Neural cell (in vitro differentiated cells): ENCODE results near the gene DHX34. TPM values are rescaled to one million over a fixed set of nuclear protein-coding genes. Genes with fewer than 3 reads are reported as not detected.

ENCODE experiments used
- H2AFZ ChIP-seq: fragments of 200-600, 300-800 bp; sonication (generic), shearing (Covaris generic); 2 replicates; pipeline ENCODE4 v1.6.0; 2014; ENCODE audit warnings: low read depth, mild to moderate bottlenecking, antibody characterized with exemption, low read length, moderate library complexity
- H3F3A ChIP-seq: fragments of 200-600 bp; shearing (Covaris generic); 2 replicates; pipeline ENCODE4 v1.6.1; 2016; ENCODE audit warnings: mild to moderate bottlenecking, moderate library complexity, mixed read lengths, antibody characterized with exemption, low read length; ENCODE audit not compliant: insufficient read depth, poor library complexity, severe bottlenecking
- H3K27ac ChIP-seq: fragments of 200-600, 300-800 bp; sonication (generic), shearing (Covaris generic); 2 replicates; pipeline ENCODE4 v1.5.1; 2014; ENCODE audit warnings: mild to moderate bottlenecking, low read length, moderate library complexity
- H3K27me3 ChIP-seq: fragments of 300-800, 200-600 bp; sonication (generic), shearing (Covaris generic); 2 replicates; pipeline ENCODE4 v1.6.0; 2014; ENCODE audit warnings: mild to moderate bottlenecking, low read depth, low read length, moderate library complexity; ENCODE audit not compliant: insufficient read depth
- H3K36me3 ChIP-seq: fragments of 300-800, 200-600 bp; sonication (generic), shearing (Covaris generic); 2 replicates; pipeline ENCODE4 v1.5.1; 2014; ENCODE audit warnings: mild to moderate bottlenecking, antibody characterized with exemption, low read length, moderate library complexity; ENCODE audit not compliant: insufficient read depth
- H3K4me2 ChIP-seq: fragments of 300-800, 200-600 bp; sonication (generic), shearing (Covaris generic); 2 replicates; pipeline ENCODE4 v1.6.0; 2014; ENCODE audit warnings: mild to moderate bottlenecking, low read length
- H3K4me3 ChIP-seq: fragments of 300-800, 200-600 bp; sonication (generic), shearing (Covaris generic); 2 replicates; pipeline ENCODE4 v1.5.1; 2014; ENCODE audit warnings: mild to moderate bottlenecking, low read length, moderate library complexity
- H3K79me2 ChIP-seq: fragments of 200-600 bp; shearing (Covaris generic); replicated peaks from 2 replicates; pipeline ENCODE4 v1.6.0; 2014; ENCODE audit warnings: mild to moderate bottlenecking, low read length, moderate library complexity; ENCODE audit not compliant: insufficient read depth
- H3K9ac ChIP-seq: fragments of 300-800, 200-600 bp; sonication (generic), shearing (Covaris generic); 2 replicates; pipeline ENCODE4 v1.6.1; 2016; ENCODE audit warnings: mild to moderate bottlenecking, low read length, mixed read lengths
- H3K9me2 ChIP-seq: fragments of 200-600 bp; shearing (Covaris generic); 2 replicates; pipeline ENCODE4 v1.6.1; 2016; ENCODE audit warnings: mild to moderate bottlenecking, low read length, mixed read lengths; ENCODE audit not compliant: insufficient read depth
- H3K9me3 ChIP-seq: fragments of 200-600, 300-800 bp; sonication (generic), shearing (Covaris generic); 2 replicates; pipeline ENCODE4 v1.6.1; 2016; ENCODE audit warnings: mild to moderate bottlenecking, mixed run types, low read length, moderate library complexity, mixed read lengths
- H4K20me1 ChIP-seq: fragments of 200-600 bp; shearing (Covaris generic); 2 replicates; pipeline ENCODE4 v1.6.1; 2016; ENCODE audit warnings: mild to moderate bottlenecking, mixed run types; ENCODE audit not compliant: insufficient read depth
- CTCF ChIP-seq: fragments of 450-650 bp; IDR thresholded peaks from 2 replicates; pipeline ENCODE4 v1.5.1; 2014; ENCODE audit warnings: antibody characterized with exemption, mild to moderate bottlenecking, moderate library complexity; ENCODE audit not compliant: poor library complexity, severe bottlenecking
- EP300 ChIP-seq: fragments of 450-650 bp; conservative IDR thresholded peaks from 2 replicates; pipeline ENCODE4 v1.6.1; 2014; ENCODE audit warnings: antibody characterized with exemption, mild to moderate bottlenecking, moderate library complexity; ENCODE audit not compliant: poor library complexity, severe bottlenecking
- EZH2 ChIP-seq: fragments of 200-600, 300-800 bp; shearing (Covaris generic), sonication (generic); IDR thresholded peaks from 2 replicates; pipeline ENCODE4 v1.6.1; 2014; ENCODE audit warnings: antibody characterized with exemption, low read length, borderline replicate concordance, mild to moderate bottlenecking; ENCODE audit not compliant: insufficient read depth, poor library complexity, severe bottlenecking
- MXI1 ChIP-seq: fragments of 450-650 bp; conservative IDR thresholded peaks from 2 replicates; pipeline ENCODE4 v1.6.1; 2014; ENCODE audit warnings: antibody characterized with exemption, mild to moderate bottlenecking; ENCODE audit not compliant: poor library complexity, severe bottlenecking
- POLR2AphosphoS5 ChIP-seq: IDR thresholded peaks from 2 replicates; pipeline ENCODE4 v1.6.1; 2012
- RAD21 ChIP-seq: fragments of 450-650 bp; conservative IDR thresholded peaks from 2 replicates; pipeline ENCODE4 v1.6.1; 2014; ENCODE audit warnings: antibody characterized with exemption, mild to moderate bottlenecking, moderate library complexity
- REST ChIP-seq: IDR thresholded peaks from 2 replicates; pipeline ENCODE4 v1.6.1; 2012; ENCODE audit warnings: borderline replicate concordance
- SMC3 ChIP-seq: fragments of 450-650 bp; conservative IDR thresholded peaks from 2 replicates; pipeline ENCODE4 v1.6.1; 2014; ENCODE audit warnings: antibody characterized with exemption, mild to moderate bottlenecking, moderate library complexity; ENCODE audit not compliant: poor library complexity
- TAF1 ChIP-seq: IDR thresholded peaks from 2 replicates; pipeline ENCODE4 v1.6.1; 2012; ENCODE audit warnings: low read depth
- polyA plus RNA-seq: library from polyadenylated mRNA; depleted of rRNA; stranded (reverse); fragments of >200 nt; gene quantifications from 2 replicates; pipeline ENCODE4 v1.2.3, GENCODE V29; 2014

The DHX34 gene
- polyA plus RNA-seq, 1 donor from 2014 or later, result 11.7 TPM

DNA sequence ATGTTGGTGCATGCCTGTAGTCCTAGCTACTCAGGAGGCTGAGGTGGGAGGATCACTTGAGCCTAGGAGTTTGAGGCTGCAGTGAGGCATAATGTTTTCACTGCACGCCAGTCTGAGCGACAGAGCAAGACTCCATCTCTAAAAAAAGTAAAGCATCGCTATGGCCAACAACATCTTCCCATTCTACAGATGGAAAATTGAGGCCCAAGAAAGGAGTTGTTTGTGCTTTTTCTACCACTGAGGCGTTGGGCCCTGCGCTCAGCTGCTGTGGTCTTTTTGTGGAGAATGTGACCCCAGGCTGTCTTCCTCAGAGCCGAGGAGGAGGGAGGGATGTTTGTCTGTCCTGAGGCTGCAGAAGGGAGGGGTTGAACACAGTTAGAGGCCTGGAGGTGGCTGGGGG lies 17.6 kb upstream of the DHX34 start:
- no peaks in the 10 kb centered on the region for H3K36me3 ChIP-seq
- no peak overlapping the region for H3K27ac ChIP-seq
- H4K20me1 ChIP-seq, result no peaks in the 10 kb centered on the region
- TF ChIP-seq RAD21 (no peak), CTCF (no peak), MXI1 (no peak), SMC3 (no peak), TAF1 (no peak), REST (no peak), EP300 (no peak), EZH2 (no peak)
- H3K4me3 ChIP-seq, result no peak overlapping the region
- H3K9me3 ChIP-seq, result no peaks in the 10 kb centered on the region
- no peaks in the 10 kb centered on the region for H3F3A ChIP-seq
- H3K4me2 ChIP-seq, result no peak overlapping the region
- H3K9me2 ChIP-seq, result no peaks in the 10 kb centered on the region
- no peaks in the 10 kb centered on the region for H3K79me2 ChIP-seq
- no peak overlapping the region for H3K9ac ChIP-seq
- no peak overlapping the region for H2AFZ ChIP-seq
- H3K27me3 ChIP-seq, result no peaks in the 10 kb centered on the region

DNA sequence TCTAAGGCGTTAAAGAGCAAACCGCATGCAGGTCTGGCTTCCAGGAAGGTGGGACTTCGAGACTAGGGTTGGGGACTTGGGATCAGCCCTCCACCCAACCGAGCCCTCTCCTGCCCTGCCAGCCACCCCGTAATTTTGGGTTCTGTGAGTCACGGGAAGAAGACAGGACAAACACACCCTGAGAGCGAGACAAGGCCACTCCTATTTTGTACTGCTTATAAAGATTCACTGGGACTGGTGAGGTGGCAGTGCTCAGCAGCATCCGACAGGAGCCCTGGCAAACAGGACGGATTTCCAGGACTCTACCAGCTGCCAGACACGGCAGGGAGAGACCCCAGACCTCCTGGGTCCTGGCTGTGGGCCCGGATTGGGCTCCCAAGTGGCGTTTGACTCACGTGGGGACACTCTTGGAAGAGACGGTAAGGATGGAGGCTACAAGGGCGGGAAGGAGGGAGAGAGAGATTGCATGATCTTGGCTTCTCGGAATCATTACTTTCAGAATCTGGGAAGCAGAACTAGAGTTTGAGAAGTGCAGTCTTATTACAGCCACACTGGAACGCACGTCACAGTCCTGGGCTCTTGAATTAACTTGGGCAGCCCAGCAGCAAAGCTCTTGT lies 17.1 kb upstream of the DHX34 start, which contains the start of gene C5AR2:
Gene C5AR2, plus strand, starts transcription at position 245 of the 617 bp plus-strand sequence. CDS start 8,625 bp downstream, outside the sequence.
- Histone ChIP-seq H3K27ac (no peak within 1 kb of the TSS), H3K4me3 (no peak within 1 kb of the TSS)

More for the DNA sequence above, 17.1 kb upstream of the DHX34 start, which contains the start of gene C5AR2:
- Histone ChIP-seq H3K4me2 (no peak within 1 kb of the TSS), H3K27me3 (no peaks in the 10 kb centered on the region), H3K9ac (no peak within 1 kb of the TSS), H3F3A (no peaks in the 10 kb centered on the region), H4K20me1 (no peaks in the 10 kb centered on the region), H3K9me2 (no peaks in the 10 kb centered on the region), H3K79me2 (no peaks in the 10 kb centered on the region), H2AFZ (no peak within 1 kb of the TSS), H3K36me3 (no peaks in the 10 kb centered on the region), H3K9me3 (no peaks in the 10 kb centered on the region)
- TF ChIP-seq TAF1 (no peak), CTCF (no peak), EP300 (no peak), REST (no peak), POLR2AphosphoS5 (no peak), MXI1 (no peak), EZH2 (no peak), SMC3 (no peak), RAD21 (no peak)
